Measurements from ENCODE around the gene MAD1L1. TPM values are rescaled to one million over a fixed set of nuclear protein-coding genes. Genes with fewer than 3 reads are reported as not detected.

The MAD1L1 gene
- total and polyA plus RNA-seq, 4 donors, result 43.0 to 54.9 (median 49.9) TPM

DNA sequence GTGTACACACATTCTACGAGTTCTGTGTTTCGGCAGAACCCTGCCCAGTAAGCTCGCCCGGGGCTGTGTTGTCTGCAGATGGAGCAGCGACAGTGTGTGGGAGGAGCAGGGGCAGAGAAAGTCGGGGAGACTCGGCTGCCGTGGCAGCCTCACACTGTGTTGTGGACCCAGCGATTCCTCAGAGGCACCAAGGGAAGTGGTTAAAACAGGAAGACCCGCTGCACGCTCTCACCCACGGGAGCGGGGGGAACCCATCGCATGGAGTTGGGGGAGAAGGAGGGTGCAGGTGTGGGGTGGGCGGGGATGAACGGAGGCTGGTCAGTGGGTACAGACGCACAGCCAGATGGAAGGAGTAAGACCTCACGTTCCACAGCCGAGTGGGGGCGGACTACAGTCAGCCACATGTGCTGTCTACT, 312.5 kb downstream of the MAD1L1 start:
- H3K4me1 ChIP-seq (ENCODE audit: control insufficient read depth in 5 of 5, insufficient read depth in 5 of 5, low read length in 5 of 5), result peaks cover 4 to 30% (median 10%) of the 10 kb centered on the region in 5 donors
- TF ChIP-seq, protein P1, sequence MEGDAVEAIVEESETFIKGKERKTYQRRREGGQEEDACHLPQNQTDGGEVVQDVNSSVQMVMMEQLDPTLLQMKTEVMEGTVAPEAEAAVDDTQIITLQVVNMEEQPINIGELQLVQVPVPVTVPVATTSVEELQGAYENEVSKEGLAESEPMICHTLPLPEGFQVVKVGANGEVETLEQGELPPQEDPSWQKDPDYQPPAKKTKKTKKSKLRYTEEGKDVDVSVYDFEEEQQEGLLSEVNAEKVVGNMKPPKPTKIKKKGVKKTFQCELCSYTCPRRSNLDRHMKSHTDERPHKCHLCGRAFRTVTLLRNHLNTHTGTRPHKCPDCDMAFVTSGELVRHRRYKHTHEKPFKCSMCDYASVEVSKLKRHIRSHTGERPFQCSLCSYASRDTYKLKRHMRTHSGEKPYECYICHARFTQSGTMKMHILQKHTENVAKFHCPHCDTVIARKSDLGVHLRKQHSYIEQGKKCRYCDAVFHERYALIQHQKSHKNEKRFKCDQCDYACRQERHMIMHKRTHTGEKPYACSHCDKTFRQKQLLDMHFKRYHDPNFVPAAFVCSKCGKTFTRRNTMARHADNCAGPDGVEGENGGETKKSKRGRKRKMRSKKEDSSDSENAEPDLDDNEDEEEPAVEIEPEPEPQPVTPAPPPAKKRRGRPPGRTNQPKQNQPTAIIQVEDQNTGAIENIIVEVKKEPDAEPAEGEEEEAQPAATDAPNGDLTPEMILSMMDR (IDR thresholded peaks at IDR 0.05; ENCODE audit: control extremely low read depth, extremely low read depth), result no peak
- DNase-seq (no peak), ATAC-seq (ENCODE audit: insufficient read depth, low FRiP score) (no peak)
- H3K9ac ChIP-seq (ENCODE audit: insufficient read depth in 1 of 2, low read length in 2 of 2), result no peak overlapping the region
- peak overlapping the region in 1 of 2 donors; percentile 13 for H3K27ac ChIP-seq (ENCODE audit: low read depth in 1 of 2, low read length in 1 of 2)
- H3K36me3 ChIP-seq (ENCODE audit: control insufficient read depth in 4 of 4, insufficient read depth in 4 of 4, low read length in 4 of 4), result peaks cover 0 to 9% (median 0%) of the 10 kb centered on the region in 4 donors
- 29 to 60% methylated on average over 20 of the region's 20 CpGs for WGBS, 2 donors
- no peak overlapping the region for H3K4me3 ChIP-seq
- H3K27me3 ChIP-seq (ENCODE audit: control insufficient read depth in 3 of 3, insufficient read depth in 3 of 3, low read length in 2 of 3), result no peaks in the 10 kb centered on the region
- H3K9me3 ChIP-seq (ENCODE audit: control insufficient read depth in 4 of 4, insufficient read depth in 3 of 4, low read length in 3 of 4), result no peaks in the 10 kb centered on the region

- Histone ChIP-seq H3K36me3 (ENCODE audit: control insufficient read depth in 4 of 4, insufficient read depth in 4 of 4, low read length in 4 of 4) (peaks cover 0 to 9% (median 0%) of the 10 kb centered on the region in 4 donors), H3K9ac (ENCODE audit: insufficient read depth in 1 of 2, low read length in 2 of 2) (no peak overlapping the region), H3K27ac (ENCODE audit: low read depth in 1 of 2, low read length in 1 of 2) (peak overlapping the region in 1 of 2 donors; percentile 13), H3K4me1 (ENCODE audit: control insufficient read depth in 5 of 5, insufficient read depth in 5 of 5, low read length in 5 of 5) (peaks cover 4 to 30% (median 10%) of the 10 kb centered on the region in 5 donors), H3K4me3 (no peak overlapping the region), H3K27me3 (ENCODE audit: control insufficient read depth in 3 of 3, insufficient read depth in 3 of 3, low read length in 2 of 3) (no peaks in the 10 kb centered on the region), H3K9me3 (ENCODE audit: control insufficient read depth in 4 of 4, insufficient read depth in 3 of 4, low read length in 3 of 4) (no peaks in the 10 kb centered on the region)
- ATAC-seq (ENCODE audit: insufficient read depth, low FRiP score), result no peak
- TF ChIP-seq, protein P1 (IDR thresholded peaks at IDR 0.05; ENCODE audit: control extremely low read depth, extremely low read depth), result no peak
- DNase-seq, result peak; percentile 81 to 89 (median 86)
- WGBS, 2 donors, result 43 to 66% methylated on average over 22 of the region's 22 CpGs
Observed at GRCh38 chr7:1919539-1920265, 313.0 kb downstream of the MAD1L1 start.

DNA sequence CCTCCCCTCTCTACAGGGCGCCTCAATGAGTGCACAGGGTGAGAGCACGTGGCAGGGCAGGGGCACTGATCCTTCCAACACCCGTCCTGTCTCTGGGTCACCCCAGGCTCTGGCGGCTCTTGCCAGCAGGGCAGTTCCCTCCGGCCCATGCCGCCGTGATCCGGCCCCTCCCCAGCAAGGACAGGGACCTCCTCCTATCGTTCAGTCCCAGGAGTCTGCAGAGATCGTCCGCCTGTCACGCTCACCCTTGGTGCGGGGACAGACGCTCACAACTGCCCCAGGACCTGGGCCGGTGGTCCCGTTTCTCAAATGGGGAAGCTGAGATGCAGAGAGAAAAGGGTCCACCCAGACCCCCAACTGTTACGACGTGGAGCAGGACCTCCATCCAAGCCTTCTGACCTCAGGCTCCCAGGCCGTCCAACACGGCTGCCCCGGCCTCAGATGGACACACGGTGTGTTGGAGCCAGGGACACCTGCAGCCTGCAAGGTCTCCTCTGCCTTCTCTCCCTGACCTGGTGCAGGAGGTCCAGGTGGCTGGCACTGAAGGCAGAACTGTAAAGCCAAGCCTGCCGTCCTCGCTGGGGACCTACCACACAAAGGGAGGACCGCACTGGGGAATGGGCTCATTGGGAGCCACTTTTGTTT, 313.7 kb downstream of the MAD1L1 start:
- H3K27ac ChIP-seq (ENCODE audit: low read depth in 1 of 2, low read length in 1 of 2), result no peak overlapping the region
- H3K9me3 ChIP-seq (ENCODE audit: control insufficient read depth in 4 of 4, insufficient read depth in 3 of 4, low read length in 3 of 4), result no peaks in the 10 kb centered on the region
- peaks cover 0 to 7% (median 0%) of the 10 kb centered on the region in 4 donors for H3K36me3 ChIP-seq (ENCODE audit: control insufficient read depth in 4 of 4, insufficient read depth in 4 of 4, low read length in 4 of 4)
- 96 to 97% methylated on average over 25 of the region's 25 CpGs for WGBS, 2 donors
- no peaks in the 10 kb centered on the region for H3K27me3 ChIP-seq (ENCODE audit: control insufficient read depth in 3 of 3, insufficient read depth in 3 of 3, low read length in 2 of 3)
- DNase-seq (no peak), ATAC-seq (ENCODE audit: insufficient read depth, low FRiP score) (no peak)
- H3K4me3 ChIP-seq, result no peak overlapping the region
- H3K9ac ChIP-seq (ENCODE audit: insufficient read depth in 1 of 2, low read length in 2 of 2), result no peak overlapping the region
- TF ChIP-seq, protein P1 (IDR thresholded peaks at IDR 0.05; ENCODE audit: control extremely low read depth, extremely low read depth), result no peak
- peaks cover 4 to 35% (median 12%) of the 10 kb centered on the region in 5 donors for H3K4me1 ChIP-seq (ENCODE audit: control insufficient read depth in 5 of 5, insufficient read depth in 5 of 5, low read length in 5 of 5)
